GM23248 (cell line): ENCODE measurements around the gene UFM1.
"Not testable (repeated sequence)": the region's sequence is repeated elsewhere in the genome, so short reads cannot be mapped to it uniquely, and the experiment has no call there.

ENCODE experiments used
- EZH2 ChIP-seq: fragments of 200-600 bp; sonication (generic); IDR thresholded peaks from 2 replicates; pipeline ENCODE4 v1.6.1; 2018; ENCODE audit warnings: antibody characterized with exemption, mild to moderate bottlenecking; ENCODE audit not compliant: insufficient read depth, poor library complexity, severe bottlenecking
- EZH2phosphoT487 ChIP-seq: fragments of 200-600 bp; sonication (generic); IDR thresholded peaks from 2 replicates; pipeline ENCODE4 v1.6.1; 2018; ENCODE audit warnings: antibody characterized with exemption, moderate library complexity, mild to moderate bottlenecking, low read depth; ENCODE audit not compliant: insufficient read depth

GRCh38 chr13:38311175-38311574 is 38.5 kb upstream of the UFM1 start:
- not testable (repeated sequence) for TF ChIP-seq EZH2, EZH2phosphoT487
